Sigmoid colon (tissue), 7 donors: Measurements from ENCODE around the gene EIF2S2. TPM values are rescaled to one million over a fixed set of nuclear protein-coding genes. Genes with fewer than 3 reads are reported as not detected.

Source experiments
- DNase-seq: peaks from one replicate; pipeline ENCODE4 v3.0.0-alpha.2; 2019
- H3K27ac ChIP-seq, 4 donors: fragments of 200-600 bp; sonication (generic); one replicate each; pipeline ENCODE4 v1.5.1; 2016 to 2019; ENCODE audit warnings: mild to moderate bottlenecking in 1 of 4
- H3K27me3 ChIP-seq, 3 donors: fragments of 200-600 bp; sonication (generic); one replicate each; pipeline ENCODE4 v1.5.1; 2019; ENCODE audit warnings: mild to moderate bottlenecking in 1 of 3
- H3K36me3 ChIP-seq, 4 donors: fragments of 200-600 bp; sonication (generic); one replicate each; pipeline ENCODE4 v1.5.1; 2016 to 2019
- H3K4me1 ChIP-seq, 4 donors: fragments of 200-600 bp; sonication (generic); one replicate each; pipeline ENCODE4 v1.5.1; 2017 to 2019
- H3K4me3 ChIP-seq, 4 donors: fragments of 200-600 bp; sonication (generic); one replicate each; pipeline ENCODE4 v1.5.1; 2017 to 2019; ENCODE audit warnings: mild to moderate bottlenecking in 2 of 4, moderate library complexity in 1 of 4
- H3K9me3 ChIP-seq, 4 donors: fragments of 200-600 bp in 3 of 4; sonication (generic) in 3 of 4; one replicate each; pipeline versions ENCODE4 v1.5.1 to v1.6.1; 2013 to 2019
- EP300 ChIP-seq, 4 donors: sonication (generic); formaldehyde crosslinking; IDR thresholded peaks; one replicate each; pipeline ENCODE4 v1.6.1; 2017; ENCODE audit warnings: antibody characterized with exemption in 4 of 4
- POLR2A ChIP-seq, 2 donors: fragments of 450-650 bp; IDR thresholded peaks; one replicate each; pipeline ENCODE4 v1.6.1; 2016; ENCODE audit warnings: antibody characterized with exemption in 2 of 2, mild to moderate bottlenecking in 2 of 2, moderate library complexity in 2 of 2
- POLR2AphosphoS5 ChIP-seq, 4 donors: sonication (generic); formaldehyde crosslinking; IDR thresholded peaks; one replicate each; pipeline ENCODE4 v1.6.1; 2017; ENCODE audit warnings: antibody characterized with exemption in 4 of 4
- whole genome bisulfite sequencing, 2 donors: extraction: QIAGEN DNeasy Blood & Tissue Kit; methylation state at CpG; one replicate each; pipeline ENCODE4 v1.1.7; 2013; 5-methylcytosine and 5-hydroxymethylcytosine counted together
- intact Hi-C: fragments of 100-400 bp; cut with DNase I; formaldehyde crosslinking; loops from one replicate; pipeline ENCODE4 v1.15.1; 2023
- polyA plus RNA-seq, 3 donors: library from polyadenylated mRNA; stranded (reverse); fragments of 200-250 nt; gene quantifications; one replicate each; pipeline ENCODE4 v1.2.3, GENCODE V29; 2013
- total RNA-seq, 4 donors: library from RNA; depleted of rRNA; stranded (reverse); fragments of >200 nt; gene quantifications; one replicate each; pipeline ENCODE4 v1.1.0, GENCODE V29; 2016
- TF ChIP-seq, protein P1 (sequence below), 4 experiments: fragments of 450-650 bp in 3 of 4; fragments of 200-600 bp in 1 of 4; IDR thresholded peaks; one replicate each; pipeline ENCODE4 v1.5.1; 2016 to 2019; ENCODE audit warnings: antibody characterized with exemption in 4 of 4, mild to moderate bottlenecking in 3 of 4, moderate library complexity in 2 of 4
- donor health status: healthy with polysubstance abuse.
- donor health status: Bipolar disorder and iron deficiency.
- donor health status: healthy.

The EIF2S2 gene
- total and polyA plus RNA-seq, 7 donors = 44.6 to 69.8 (median 52.8) TPM

DNA sequence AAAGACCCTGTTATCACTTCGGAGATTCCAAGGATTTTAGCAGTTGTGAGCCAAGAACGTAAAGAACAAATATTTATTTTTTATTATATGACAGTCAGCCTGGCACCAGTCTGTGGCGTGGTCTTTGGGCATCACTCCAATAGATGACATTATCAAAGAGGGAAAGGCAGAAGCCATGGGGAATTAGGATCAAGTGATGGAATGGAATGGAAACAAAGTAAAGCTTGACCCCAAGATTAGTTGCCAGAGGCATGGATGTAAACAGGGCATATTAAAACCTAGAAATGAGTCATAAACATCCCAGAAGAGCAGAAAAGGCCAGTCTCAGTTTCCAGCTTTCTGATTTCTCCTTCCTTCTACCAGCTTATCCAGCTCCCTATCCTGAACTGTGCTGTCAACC, 11.5 kb downstream of the EIF2S2 start:
- H3K36me3 ChIP-seq = peaks cover 24 to 97% (median 60%) of the 10 kb centered on the region in 4 donors

DNA sequence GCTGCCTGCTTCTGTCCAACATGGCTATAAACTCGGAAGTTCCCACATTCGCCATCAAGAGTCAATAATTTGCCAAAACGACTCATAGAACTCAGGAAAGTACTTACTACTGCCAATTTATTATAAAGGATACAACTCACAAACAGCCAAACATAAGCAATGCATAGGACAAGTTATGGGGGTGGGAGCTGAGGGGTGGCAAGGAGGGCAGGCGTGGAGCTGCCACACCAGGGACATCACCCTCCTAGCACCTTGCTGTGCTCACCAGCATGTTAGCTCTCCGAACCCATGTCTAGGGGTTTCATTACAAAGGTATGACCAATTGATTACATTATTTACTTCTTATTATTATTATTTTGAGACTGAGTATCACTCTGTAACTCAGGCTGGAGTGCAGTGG, 12.4 kb downstream of the EIF2S2 start:
- H3K4me1 ChIP-seq = no peaks in the 10 kb centered on the region
- H3K27ac ChIP-seq = no peak overlapping the region
- no peaks in the 10 kb centered on the region for H3K27me3 ChIP-seq
- no peak for DNase-seq
- no peak overlapping the region for H3K4me3 ChIP-seq
- intact Hi-C loops = no loop called here
- TF ChIP-seq EP300 (IDR thresholded peaks at IDR 0.05) = no peak
- no peak for TF ChIP-seq POLR2A (IDR thresholded peaks at IDR 0.05)
- no peak for TF ChIP-seq POLR2AphosphoS5 (IDR thresholded peaks at IDR 0.05)
- TF ChIP-seq, protein P1, sequence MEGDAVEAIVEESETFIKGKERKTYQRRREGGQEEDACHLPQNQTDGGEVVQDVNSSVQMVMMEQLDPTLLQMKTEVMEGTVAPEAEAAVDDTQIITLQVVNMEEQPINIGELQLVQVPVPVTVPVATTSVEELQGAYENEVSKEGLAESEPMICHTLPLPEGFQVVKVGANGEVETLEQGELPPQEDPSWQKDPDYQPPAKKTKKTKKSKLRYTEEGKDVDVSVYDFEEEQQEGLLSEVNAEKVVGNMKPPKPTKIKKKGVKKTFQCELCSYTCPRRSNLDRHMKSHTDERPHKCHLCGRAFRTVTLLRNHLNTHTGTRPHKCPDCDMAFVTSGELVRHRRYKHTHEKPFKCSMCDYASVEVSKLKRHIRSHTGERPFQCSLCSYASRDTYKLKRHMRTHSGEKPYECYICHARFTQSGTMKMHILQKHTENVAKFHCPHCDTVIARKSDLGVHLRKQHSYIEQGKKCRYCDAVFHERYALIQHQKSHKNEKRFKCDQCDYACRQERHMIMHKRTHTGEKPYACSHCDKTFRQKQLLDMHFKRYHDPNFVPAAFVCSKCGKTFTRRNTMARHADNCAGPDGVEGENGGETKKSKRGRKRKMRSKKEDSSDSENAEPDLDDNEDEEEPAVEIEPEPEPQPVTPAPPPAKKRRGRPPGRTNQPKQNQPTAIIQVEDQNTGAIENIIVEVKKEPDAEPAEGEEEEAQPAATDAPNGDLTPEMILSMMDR (IDR thresholded peaks at IDR 0.05) = no peak
- 73 to 86% methylated on average over 5 of the region's 5 CpGs for WGBS, 2 donors
- no peaks in the 10 kb centered on the region for H3K9me3 ChIP-seq
- H3K36me3 ChIP-seq = peaks cover 27 to 98% (median 60%) of the 10 kb centered on the region in 4 donors

More for the DNA sequence above, 11.5 kb downstream of the EIF2S2 start:
- WGBS, 2 donors = 16 to 59% methylated on average over 3 of the region's 3 CpGs
- H3K27me3 ChIP-seq = no peaks in the 10 kb centered on the region
- no peaks in the 10 kb centered on the region for H3K9me3 ChIP-seq
- no peak for DNase-seq
- peaks cover 0 to 3% (median 0%) of the 10 kb centered on the region in 4 donors for H3K4me1 ChIP-seq
- H3K4me3 ChIP-seq = no peak overlapping the region
- intact Hi-C loops = no loop called here
- TF ChIP-seq POLR2AphosphoS5 (IDR thresholded peaks at IDR 0.05) (no peak), EP300 (IDR thresholded peaks at IDR 0.05) (no peak), POLR2A (IDR thresholded peaks at IDR 0.05) (no peak)
- TF ChIP-seq, protein P1 (IDR thresholded peaks at IDR 0.05) = no peak
- no peak overlapping the region for H3K27ac ChIP-seq

GRCh38 chr20:34098570-34098969, 13.5 kb downstream of the EIF2S2 start:
- H3K4me1 ChIP-seq = no peaks in the 10 kb centered on the region
- H3K27me3 ChIP-seq = no peaks in the 10 kb centered on the region
- no peaks in the 10 kb centered on the region for H3K9me3 ChIP-seq
- no peak for DNase-seq
- TF ChIP-seq POLR2A (IDR thresholded peaks at IDR 0.05) = no peak
- TF ChIP-seq EP300 (IDR thresholded peaks at IDR 0.05) = no peak
- no peak for TF ChIP-seq POLR2AphosphoS5 (IDR thresholded peaks at IDR 0.05)
- no peak overlapping the region for H3K27ac ChIP-seq
- peaks cover 27 to 98% (median 55%) of the 10 kb centered on the region in 4 donors for H3K36me3 ChIP-seq
- 84 to 85% methylated on average over 3 of the region's 3 CpGs for WGBS, 2 donors
- intact Hi-C loops = no loop called here
- no peak overlapping the region for H3K4me3 ChIP-seq

GRCh38 chr20:34096699-34097444, 15.2 kb downstream of the EIF2S2 start:
- TF ChIP-seq POLR2AphosphoS5 (IDR thresholded peaks at IDR 0.05) (no peak), EP300 (IDR thresholded peaks at IDR 0.05) (no peak), POLR2A (IDR thresholded peaks at IDR 0.05) (no peak)
- TF ChIP-seq, protein P1 (IDR thresholded peaks at IDR 0.05) = no peak
- intact Hi-C loops = no loop called here
- 86 to 92% methylated on average over 9 of the region's 9 CpGs for WGBS, 2 donors

DNA sequence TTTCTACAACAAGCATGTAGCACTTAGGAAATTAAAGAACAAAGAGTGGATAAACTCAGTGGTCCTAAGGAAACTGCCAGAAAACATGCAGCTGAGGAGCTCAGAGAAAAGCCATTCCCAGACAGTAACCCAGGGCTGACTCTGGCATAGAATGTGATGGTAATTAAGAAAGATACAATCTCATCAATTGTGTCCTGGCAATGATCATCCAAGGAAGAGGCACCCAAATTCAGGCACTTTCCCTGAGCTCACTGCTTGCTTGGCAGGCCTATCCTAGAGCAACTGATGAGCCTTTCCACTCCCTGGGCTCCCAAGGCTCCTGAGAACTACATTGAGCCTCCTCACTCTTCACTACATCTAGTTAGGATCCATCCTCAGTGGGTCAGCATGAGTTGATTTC, 16.2 kb downstream of the EIF2S2 start:
- Histone ChIP-seq H3K4me1 (no peaks in the 10 kb centered on the region), H3K27me3 (no peaks in the 10 kb centered on the region), H3K27ac (no peak overlapping the region), H3K4me3 (no peak overlapping the region), H3K36me3 (peaks cover 22 to 98% (median 53%) of the 10 kb centered on the region in 4 donors), H3K9me3 (no peaks in the 10 kb centered on the region)
- no peak for DNase-seq
- TF ChIP-seq POLR2AphosphoS5 (IDR thresholded peaks at IDR 0.05) = no peak
- TF ChIP-seq, protein P1 (IDR thresholded peaks at IDR 0.05) = no peak
- TF ChIP-seq EP300 (IDR thresholded peaks at IDR 0.05) = no peak
- no peak for TF ChIP-seq POLR2A (IDR thresholded peaks at IDR 0.05)
- intact Hi-C loops = no loop called here

More at GRCh38 chr20:34096699-34097444, 15.2 kb downstream of the EIF2S2 start:
- Histone ChIP-seq H3K27ac (no peak overlapping the region), H3K4me3 (no peak overlapping the region), H3K9me3 (no peaks in the 10 kb centered on the region), H3K4me1 (no peaks in the 10 kb centered on the region), H3K36me3 (peaks cover 22 to 98% (median 51%) of the 10 kb centered on the region in 4 donors), H3K27me3 (no peaks in the 10 kb centered on the region)
- no peak for DNase-seq
